ENCODE data around the gene ZMYND8.

DNA sequence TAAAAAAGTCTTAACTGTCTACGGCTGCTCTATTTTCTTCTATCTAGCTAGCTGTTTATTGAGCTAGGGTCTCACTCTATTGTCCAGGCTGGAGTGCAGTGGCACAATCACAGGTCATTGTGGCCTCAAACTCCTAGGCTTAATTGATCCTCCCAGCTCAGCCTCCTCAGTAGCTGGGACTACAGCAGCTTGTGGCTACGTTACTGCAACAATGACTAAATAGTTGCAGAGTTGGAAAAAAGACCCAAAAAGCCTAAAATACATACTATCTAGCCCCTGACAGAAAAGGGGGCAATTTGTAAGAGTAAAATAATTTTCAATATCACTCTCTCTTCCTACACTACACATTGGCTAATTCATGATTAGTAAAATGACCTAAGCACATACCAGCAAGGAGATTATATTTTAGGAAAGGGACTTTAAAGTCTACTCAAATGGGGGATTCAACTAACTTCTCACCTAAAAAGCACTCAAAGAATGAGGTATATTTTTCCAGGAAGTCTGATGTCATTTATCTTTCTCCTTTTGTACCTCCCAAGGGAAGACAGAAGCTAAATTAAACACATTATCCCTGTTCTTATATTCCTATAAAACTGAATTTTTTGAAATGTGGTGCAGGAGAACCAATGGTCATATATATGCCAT, 82.8 kb downstream of the ZMYND8 start:
- TF ChIP-seq GATA3 (IDR thresholded peaks at IDR 0.05; ENCODE audit: low read depth, low read length) (no peak), GATA2 (IDR thresholded peaks at IDR 0.05; ENCODE audit: low read depth, low read length) (no peak)

Data from SH-SY5Y (cell line).